HG02588 (cell line): ENCODE data around the gene RPS6KL1.
"Not testable (repeated sequence)": the region's sequence is repeated elsewhere in the genome, so short reads cannot be mapped to it uniquely, and the experiment has no call there.

Source experiments
- ATAC-seq: cut with Tn5 transposase; IDR thresholded peaks from one replicate; pipeline ENCODE4 v1.9.1; 2021; ENCODE audit warnings: mild to moderate bottlenecking, moderate library complexity; ENCODE audit not compliant: unreplicated experiment

Gene RPS6KL1

DNA sequence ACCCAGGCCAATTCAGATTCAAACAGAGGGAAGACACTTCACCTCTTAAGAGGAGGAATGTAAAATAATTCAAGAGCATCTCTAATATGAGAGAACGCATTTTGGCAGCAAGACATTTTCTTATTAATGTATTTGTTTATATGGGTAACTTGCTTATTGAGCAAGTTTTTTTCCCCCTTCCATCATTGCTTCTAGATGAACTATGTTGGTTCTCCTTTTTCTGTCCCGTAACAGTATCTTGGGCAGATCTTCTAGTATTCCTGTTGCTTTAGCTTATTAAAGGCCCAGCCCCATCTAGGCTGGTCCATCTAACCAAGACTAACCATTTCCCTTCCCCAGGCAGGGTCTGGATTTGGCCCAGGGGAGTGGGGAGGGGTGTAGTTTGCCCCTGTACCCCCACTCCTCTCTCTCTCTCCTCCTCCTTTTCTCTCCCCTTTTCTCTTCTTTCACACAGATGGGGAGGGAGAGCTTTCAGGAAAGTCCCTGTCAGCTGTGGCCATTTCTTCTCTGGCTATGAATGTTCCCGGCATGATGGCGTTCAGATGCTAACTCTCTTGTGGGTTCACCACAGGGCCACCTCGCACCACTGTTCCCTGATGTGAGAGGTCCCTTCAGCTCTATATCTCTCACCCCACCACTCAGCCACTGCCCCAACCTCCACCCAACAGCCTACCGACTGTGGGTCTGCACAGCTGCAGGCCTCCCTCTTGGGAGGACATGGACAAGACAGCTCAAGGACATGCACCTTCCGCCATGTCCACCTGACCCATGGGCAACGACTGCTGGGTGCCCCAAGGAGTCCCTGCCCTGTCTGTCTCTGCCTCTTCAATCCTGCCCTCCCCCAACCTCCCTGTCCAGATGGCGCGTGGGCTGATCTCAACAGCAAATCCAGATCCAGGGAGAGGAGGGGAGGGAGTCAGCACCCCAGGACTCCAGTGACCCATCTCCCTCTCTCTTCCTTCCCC is 15.8 kb upstream of the RPS6KL1 start:
- ATAC-seq, result no peak

DNA sequence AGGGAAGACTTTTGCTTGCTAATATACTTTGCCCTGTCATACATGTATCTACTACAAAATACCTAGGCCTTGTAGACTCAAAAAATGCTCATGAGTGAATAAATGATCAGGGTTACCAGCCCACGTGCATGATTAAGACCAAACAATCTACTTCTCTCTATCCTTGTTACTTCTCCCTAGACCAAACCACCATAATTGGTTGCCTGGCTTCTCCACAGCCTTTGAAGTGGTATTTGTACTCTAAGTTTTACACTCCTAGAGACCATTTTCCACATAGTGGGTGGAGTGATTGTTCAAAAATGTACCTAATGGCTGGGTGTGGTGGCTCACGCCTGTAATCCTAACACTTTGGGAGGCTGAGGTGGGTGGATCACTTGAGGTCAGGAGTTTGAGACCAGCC is 14.1 kb upstream of the RPS6KL1 start:
- no peak for ATAC-seq

DNA sequence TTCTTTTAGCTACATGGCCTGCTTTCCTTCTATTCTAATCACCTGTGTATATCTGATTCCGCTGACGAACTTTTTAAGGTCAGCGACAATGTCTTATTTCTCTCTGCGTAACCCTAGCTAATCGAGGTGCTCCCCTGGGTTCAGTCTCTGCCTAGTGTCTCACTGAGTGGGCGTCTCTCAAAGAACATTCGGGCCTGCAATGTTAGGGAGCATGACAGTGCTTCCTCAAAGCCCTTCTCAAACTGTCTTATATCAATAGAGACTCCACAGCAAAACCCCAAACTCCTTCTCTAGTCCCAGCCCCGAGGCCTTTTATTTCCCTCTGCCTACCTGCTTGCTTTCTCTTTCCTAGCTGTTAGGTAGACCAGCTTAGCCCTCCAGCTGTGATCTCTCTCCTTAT is 13.7 kb upstream of the RPS6KL1 start:
- ATAC-seq, result no peak

DNA sequence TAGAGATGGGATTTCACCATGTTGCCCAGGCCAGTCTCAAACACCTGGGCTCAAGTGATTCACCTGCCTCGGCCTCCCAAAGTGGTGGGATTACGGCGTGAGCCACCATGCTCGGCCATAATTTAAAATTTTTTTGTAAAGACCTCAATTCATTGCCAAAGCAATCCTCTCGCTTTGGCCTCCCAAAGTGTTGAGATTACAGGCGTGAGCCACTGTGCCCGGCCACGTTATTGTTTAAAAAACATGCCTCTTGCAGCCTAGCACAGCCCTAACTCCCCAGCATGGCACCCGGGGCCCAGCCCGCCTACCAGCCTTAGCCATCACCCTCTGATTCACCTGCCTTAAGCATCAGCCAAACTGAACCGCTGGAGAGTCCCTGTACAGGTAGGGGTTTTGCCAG is 13.1 kb upstream of the RPS6KL1 start:
- ATAC-seq, result no peak

DNA sequence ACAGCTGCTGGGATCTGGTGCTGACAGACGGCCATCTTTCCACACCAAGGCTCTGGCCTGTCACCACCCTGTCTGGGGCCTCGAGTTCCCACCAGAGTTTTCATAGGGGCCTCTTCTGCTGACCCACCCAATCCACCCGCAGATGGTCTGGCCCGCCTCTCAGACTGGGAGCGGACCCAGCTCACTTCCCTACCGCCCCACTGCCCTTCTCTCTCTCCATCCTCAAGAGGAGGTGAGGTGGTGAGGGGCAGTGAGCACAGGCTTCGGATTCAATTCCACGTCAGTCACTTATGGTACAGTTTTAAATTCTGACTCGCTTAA is 12.3 kb upstream of the RPS6KL1 start:
- no peak for ATAC-seq

DNA sequence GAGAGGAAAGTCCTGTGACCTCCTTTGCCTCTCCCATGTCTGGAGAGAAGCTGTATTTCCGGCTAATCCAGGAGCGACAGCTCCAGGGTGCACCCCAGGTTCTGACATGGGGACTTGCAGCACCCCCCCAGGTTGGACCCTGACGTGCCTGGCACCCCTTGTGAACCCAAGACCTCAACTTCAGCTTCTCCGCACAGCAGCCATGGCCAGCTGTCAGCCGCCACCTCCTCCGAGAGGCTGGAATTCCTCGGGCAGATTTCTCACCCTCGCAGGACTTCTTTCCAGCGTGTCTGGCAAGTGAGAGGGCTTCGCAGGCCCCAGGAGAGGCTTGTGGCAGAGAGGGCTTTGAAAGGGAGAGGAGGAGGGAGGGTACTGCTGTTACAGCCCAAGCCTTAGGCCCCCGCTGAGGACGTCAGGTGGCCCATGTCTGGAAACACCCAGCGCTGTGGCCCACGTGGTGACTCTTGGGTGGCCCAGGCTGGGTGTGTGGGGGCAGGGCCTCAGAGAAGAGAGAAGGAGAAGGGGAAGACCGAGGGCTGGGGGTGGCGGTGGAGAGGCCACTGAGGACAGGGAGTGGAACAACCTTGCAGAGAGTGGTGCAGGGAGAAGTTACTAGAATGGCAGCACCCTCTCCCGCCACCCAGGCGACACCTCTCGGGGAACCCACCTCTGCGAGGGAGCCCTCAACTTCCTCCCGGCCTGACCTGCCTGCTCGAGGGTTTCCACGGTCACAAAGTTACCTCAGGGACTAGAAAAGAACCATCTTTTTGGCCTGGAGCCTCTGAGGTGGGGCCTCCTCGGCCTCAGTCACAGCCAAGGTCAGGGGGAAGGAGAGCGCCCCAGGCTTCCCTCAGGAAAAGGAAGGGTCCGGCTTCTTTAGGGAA is 11.7 kb upstream of the RPS6KL1 start:
- no peak for ATAC-seq

DNA sequence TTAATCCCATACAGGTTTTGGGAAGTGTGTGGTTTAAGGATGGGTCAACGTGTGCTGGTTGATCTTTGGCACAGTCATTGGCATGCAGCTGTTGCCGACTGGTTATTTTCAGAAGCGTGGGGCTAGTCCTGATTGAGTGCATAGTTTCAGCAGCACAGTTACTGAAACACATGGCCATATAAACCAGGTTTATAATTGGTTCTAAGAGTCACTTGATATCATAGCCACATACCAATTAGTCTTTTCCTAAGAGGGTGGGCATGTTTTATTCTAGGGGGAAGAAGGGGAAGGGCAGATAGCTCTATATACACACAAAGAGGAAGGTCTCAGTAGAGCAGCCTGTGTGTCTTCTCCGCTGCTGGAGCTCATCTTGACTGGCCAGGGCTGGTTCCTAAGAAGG is 11.0 kb upstream of the RPS6KL1 start:
- ATAC-seq, result no peak

DNA sequence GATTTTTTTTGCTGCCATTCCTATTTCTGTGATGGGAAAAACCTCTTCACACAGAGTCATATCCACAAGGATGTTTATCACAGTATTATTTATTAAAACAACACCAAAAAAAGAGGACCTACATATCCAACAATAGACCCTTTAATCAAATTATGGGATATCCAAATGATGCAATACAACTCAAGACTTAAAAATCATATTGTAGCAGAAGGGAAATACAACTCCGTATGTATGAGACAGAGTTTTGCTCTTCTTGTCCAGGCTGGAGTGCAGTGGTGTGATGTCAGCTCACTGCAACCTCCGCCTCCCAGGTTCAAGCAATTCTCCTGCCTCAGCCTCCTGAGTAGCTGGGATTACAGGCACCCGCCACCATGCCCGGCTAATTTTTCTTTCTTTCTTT is 9.9 kb upstream of the RPS6KL1 start:
- not testable (repeated sequence) for ATAC-seq

DNA sequence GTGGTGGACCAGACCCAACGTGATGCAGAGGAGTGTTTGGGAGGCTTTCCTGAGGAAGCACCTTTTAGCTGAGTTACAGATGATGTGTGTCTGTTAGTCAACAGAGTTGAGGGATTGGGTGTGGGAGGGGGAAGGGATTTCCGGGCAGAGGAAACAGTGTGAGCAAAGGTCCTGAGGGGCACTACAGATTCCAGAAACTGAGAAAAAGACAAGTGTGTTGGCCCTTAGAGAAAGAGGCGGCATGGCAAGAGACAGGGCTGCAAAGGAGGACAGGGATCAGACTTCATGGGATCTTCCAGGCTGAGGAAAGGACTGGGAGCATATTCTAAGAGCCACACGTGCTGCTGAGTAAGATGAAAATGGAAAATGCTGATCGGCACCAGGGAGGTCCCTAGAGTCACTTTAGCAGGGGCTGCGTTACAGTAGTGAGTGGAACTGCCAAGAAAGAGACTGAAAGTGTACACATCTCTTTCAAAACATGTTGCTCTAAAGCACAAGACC is 9.4 kb upstream of the RPS6KL1 start:
- no peak for ATAC-seq

DNA sequence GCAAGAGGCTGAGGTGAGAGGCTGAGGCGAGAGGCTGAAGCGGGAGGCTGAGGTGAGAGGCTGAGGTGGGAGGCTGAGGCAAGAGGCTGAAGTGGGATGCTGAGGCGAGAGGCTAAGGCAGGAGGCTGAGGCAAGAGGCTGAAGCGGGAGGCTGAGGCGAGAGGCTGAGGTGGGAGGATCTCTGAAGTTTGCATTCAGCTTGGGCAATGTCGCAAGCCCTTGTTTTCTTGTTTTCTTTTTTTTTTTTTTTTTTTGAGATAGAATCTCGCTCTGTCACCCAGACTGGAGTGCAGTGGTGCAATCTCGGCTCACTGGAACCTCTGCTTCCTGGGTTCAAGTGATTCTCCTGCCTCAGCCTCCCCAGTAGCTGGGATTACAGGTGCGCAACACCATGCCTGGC is 8.7 kb upstream of the RPS6KL1 start:
- ATAC-seq, result not testable (repeated sequence)

DNA sequence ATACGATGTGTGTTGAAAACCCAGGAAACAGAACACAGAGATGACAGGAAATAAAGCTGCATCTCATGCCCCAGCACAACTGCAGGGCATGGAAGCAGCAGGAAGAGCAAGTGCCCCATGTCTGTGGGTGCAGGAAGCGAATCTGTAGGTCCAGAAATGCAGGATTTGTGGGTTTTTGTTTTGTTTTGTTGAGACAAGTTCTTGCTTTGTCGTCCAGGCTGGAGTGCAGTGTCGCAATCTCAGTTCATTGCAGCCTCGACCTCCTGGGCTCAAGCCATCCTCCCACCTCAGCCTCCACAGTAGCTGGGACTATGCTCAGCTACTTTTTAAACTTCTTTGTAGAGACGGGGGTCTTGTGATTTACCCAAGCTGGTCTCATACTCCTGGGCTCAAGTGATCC is 6.2 kb upstream of the RPS6KL1 start:
- no peak for ATAC-seq

DNA sequence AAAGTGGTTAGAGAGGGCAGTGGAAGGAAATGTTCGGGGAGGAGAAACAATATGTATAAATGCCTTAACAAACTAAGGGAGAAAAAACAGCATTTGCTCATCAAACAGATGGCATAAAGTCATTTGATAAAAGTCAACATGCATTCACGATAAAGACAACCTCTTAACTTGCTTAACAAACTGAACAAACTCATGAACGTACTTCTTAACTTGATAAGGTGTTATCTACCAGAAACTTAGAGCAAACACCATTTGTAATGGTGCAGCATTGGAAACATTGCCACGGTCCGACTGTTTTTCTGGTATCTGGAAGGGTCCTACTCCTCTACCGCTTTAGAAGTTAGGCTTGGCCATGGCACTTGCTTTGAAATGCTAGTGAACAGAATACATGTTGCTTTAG is 4.2 kb upstream of the RPS6KL1 start:
- no peak for ATAC-seq

DNA sequence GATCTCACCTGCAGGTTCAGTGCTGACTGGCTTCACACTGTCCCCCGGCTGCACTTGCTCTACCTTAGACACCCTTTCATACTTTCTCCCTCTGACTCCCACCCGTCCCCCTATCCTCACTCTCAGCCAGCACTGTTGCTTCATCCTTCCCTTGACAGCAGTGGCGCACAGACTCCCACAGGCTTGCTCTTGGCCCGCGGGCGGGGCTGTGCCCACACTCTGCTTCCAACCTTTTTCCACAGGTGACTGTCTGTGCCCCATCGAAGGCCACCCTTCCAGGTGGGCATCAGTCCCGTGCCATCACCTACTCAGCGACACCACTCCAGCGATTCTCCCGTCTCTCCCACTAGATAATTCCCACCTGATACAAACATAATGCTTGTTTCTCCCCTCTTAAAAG is 1.0 kb upstream of the RPS6KL1 start:
- ATAC-seq, result no peak

DNA sequence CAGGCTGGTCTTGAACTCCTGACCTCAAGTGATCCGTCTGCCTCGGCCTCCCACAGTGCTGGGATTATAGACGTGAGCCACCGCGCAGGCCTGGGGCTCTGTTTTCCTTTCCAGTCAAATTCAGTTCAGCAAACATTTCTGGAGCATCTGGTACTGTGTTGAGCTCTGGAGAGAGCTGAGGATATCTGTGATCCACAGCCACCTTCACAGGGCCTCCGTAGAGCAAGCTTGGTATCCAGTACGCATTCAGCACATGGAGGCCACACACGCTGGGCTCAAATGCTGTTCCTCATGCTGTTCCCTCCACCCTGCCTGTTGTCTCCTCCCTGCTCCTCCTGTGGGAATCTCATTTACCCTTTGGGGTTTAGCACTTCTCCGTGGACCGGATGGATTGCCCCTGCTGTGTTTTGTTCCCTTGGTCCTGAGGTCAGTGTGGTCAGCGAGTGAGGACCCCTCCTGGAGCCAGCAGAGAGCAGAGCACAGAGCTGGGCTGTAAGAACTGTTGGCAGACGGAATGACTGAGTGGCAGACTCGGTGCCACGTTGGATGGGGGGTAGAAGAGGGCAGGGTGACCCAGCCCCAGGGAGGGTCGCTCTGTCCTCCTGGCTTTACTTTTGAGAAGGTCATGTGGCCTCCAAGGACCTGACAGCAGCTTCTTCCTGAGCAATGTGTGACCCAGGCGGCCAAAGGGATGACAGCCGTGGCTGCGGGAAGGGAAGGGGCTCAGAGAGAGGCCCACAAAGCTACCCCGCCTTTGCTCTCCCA is 891 bp downstream of the RPS6KL1 start:
- ATAC-seq, result no peak

DNA sequence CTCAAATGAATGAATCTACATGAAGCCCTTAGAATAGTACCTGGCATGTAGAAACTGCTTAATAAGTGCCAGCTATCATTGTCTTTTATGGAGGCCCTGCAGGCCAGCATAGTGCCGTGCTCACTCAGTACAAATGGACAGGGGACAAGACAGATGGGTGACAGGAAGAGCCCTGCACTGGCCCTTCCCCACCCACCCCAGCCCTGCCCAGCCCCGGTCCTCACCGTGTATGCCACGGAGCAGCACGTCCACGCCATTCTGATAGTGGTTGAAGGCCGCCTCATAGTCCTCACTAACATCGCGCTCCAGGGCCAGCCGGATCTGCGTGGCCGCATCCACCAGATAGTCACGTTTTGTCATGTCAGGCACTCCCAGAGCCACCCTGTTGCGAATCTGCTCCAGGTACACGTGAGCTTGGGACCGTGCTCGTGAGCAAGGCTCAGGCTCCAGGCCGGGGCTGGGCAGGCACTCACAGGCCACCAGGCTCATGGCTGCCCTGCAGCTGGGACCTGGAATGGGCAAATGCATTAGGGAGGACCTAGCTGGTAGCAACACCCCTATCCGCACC is 1.9 kb downstream of the RPS6KL1 start:
- ATAC-seq, result no peak

DNA sequence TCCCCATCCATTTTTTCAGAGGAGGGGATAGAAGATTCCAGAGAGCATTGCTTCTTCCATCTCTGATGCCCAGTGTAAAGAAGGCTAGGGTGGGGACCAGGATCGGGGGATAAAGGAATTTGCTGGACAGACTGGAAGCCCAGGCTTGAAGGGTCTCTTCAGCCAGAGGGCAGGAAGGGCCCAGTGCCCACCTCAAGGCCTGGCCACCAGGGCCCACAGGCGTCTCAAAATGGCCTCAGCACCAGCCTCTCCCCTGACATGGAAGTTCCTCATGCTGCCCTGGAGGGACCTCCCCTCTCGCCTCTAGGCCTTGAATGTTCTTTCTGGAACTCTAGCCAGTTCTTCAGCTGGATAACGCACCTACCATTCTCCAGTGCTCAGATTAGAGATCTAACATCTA is 2.8 kb downstream of the RPS6KL1 start:
- no peak for ATAC-seq

DNA sequence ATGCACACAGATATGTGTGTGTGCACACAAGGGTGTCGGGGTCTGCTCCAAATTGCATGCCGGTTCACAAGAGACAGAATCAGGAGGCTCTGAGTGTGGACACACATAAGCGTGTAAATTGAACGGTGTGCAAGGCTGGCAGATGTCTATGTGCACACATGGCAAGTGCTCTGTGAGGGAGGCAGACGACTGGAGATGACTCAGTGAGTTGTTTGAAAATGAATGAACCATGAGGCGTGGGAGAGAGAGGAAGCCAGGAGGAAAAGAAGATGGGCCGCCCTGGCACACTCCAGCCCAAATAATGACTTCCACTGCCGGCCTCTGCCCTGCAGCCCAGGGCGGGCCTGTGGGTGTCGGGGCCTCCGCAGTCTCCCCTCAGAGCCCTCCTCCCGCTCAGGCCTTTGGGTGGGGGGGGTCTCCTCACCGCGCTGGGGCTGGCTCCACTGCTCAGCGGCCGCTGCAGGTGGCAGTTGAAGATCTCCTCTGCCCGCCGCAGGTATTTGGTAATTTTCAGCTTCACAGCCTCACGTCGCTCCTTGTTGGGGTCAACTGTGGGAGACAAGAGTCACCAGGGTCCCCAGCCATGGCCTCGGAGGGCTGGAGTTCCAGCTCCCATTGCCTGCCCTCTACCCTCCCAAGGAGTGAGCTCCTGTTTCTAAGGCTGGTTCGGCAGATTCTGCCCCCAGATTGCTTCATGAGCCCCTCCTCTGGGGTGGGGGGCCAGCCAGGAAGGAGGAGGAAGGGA is 3.5 kb downstream of the RPS6KL1 start:
- no peak for ATAC-seq

DNA sequence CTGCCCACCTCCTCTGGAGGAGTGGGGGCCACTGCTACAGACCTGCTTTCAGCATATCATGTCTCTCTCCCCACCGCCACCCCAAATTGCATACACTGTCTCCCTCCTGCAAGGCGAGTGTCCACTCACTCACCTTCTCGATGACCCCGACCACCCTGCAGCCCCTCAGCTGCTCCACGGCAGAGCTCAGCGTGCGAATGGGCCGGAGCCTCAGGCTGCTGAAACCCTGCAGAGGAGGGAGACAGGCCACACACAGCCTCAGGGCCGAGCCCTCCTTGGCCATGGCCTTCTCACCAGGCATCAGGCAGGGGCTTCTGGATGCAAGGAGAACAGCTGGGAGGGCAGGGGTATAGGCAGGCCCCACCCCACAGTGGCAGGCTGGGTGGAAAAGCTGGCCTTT is 4.7 kb downstream of the RPS6KL1 start:
- ATAC-seq, result no peak

DNA sequence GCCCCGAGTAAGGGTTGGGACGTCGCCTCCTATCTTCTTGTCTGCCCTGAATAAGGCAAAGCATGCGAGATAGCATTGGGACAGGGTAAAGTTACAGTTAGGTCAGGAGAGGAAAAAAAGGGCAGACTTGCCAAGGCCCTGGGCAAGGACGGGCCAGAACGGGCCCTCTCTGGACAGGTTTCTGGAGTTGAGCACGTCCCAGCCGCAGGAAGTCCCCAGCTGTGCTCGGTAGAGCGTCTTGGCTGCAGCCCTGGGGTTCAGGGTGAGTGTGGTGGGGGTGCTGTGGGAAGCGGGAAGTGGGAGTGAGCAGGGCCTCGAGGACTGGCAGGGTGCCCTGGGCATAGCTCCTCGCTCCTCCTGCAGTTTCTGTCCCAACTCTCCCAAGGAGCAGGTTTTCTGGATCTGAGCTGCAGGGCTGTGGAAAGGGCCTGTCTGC is 5.4 kb downstream of the RPS6KL1 start:
- no peak for ATAC-seq

DNA sequence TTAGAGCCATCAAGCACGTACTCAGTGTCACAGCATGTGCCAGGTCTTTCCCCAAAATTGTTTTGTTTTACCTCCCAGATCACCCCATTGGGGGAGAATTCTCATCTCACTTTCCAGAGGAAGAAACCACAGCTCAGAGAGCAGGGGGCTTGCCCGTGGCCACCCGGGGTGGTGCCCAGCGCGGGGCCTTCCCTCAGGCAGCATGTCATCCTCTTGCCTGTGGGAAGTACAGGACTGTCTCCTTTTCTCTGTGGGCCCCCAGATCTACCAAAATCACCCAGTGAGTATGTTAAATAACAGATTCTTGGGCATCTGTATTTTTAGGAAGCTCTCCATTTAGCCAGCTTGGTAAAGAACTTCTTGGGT is 5.9 kb downstream of the RPS6KL1 start:
- no peak for ATAC-seq
